HCEC 1CT (cell line): ENCODE measurements around the gene TUBGCP6.

Experiments
- DNase-seq: peaks from one replicate; pipeline ENCODE4 v3.0.0-alpha.2; 2017

Gene TUBGCP6

GRCh38 chr22:50244420-50245213 is at the start of gene TUBGCP6:
TSS of gene TUBGCP6 (minus strand) at chr22:50245023. CDS start at chr22:50244459, 564 bp downstream.
- DNase-seq: peak; percentile 86

GRCh38 chr22:50294319-50294656 is 49.5 kb upstream of the TUBGCP6 start:
- DNase-seq: no peak

GRCh38 chr22:50293441-50294318 is 48.9 kb upstream of the TUBGCP6 start:
- DNase-seq: peak; percentile 69

- DNase-seq: no peak
Observed at GRCh38 chr22:50292643-50293440, 48.0 kb upstream of the TUBGCP6 start.

- DNase-seq: no peak
Observed at GRCh38 chr22:50289942-50290630, 45.3 kb upstream of the TUBGCP6 start.

GRCh38 chr22:50289151-50289941 is 44.5 kb upstream of the TUBGCP6 start:
- DNase-seq: no peak

GRCh38 chr22:50287731-50288130 is 42.9 kb upstream of the TUBGCP6 start:
- no peak for DNase-seq

GRCh38 chr22:50286701-50287318 is 42.0 kb upstream of the TUBGCP6 start:
- no peak for DNase-seq

GRCh38 chr22:50286275-50286674 is 41.5 kb upstream of the TUBGCP6 start:
- DNase-seq: no peak

- no peak for DNase-seq
Observed at GRCh38 chr22:50285568-50286229, 40.9 kb upstream of the TUBGCP6 start.

GRCh38 chr22:50284479-50284878 is 39.7 kb upstream of the TUBGCP6 start:
- no peak for DNase-seq

- DNase-seq: no peak
Observed at GRCh38 chr22:50283821-50284220, 39.0 kb upstream of the TUBGCP6 start.

- DNase-seq: peak; percentile 56
Observed at GRCh38 chr22:50282361-50283155, 37.7 kb upstream of the TUBGCP6 start.

- no peak for DNase-seq
Observed at GRCh38 chr22:50281957-50282356, 37.1 kb upstream of the TUBGCP6 start.

- no peak for DNase-seq
Observed at GRCh38 chr22:50281384-50281760, 36.5 kb upstream of the TUBGCP6 start.

GRCh38 chr22:50280708-50281383 is 36.0 kb upstream of the TUBGCP6 start:
- no peak for DNase-seq

- no peak for DNase-seq
Observed at GRCh38 chr22:50280022-50280707, 35.3 kb upstream of the TUBGCP6 start.

GRCh38 chr22:50278956-50279619 is 34.3 kb upstream of the TUBGCP6 start:
- DNase-seq: no peak
